ENCODE results near the gene KCNQ1.

DNA sequence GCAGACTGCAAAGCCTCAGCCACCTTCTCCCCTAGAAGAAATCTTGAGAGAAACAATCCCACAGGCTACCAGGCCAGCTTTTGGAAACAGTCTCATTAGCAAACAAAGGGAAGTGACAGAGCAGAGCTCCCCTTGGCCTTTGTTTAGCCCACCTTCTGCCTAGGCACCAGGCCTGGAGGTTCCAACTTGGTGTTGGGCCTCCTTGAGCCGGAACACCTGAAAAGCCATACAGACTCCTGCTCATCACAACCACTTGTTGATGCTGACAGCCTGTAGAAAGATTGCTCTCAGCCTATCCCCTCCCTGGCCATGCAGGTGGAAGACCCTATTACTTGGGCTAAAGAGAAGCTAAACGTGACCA is 228.4 kb downstream of the KCNQ1 start:
- no peak for TF ChIP-seq PHF8 (IDR thresholded peaks at IDR 0.05; ENCODE audit: borderline replicate concordance, low read length)
- TF ChIP-seq ZFPM2 (CRISPR knock-in tag; IDR thresholded peaks at IDR 0.05): no peak
- TF ChIP-seq CHCHD3 (CRISPR knock-in tag; IDR thresholded peaks at IDR 0.05): no peak
- TF ChIP-seq NR1H2 (CRISPR knock-in tag; IDR thresholded peaks at IDR 0.05): no peak
- TF ChIP-seq POLR2A (conservative IDR thresholded peaks at IDR 0.05): no peak
- no peak for TF ChIP-seq SIN3A (IDR thresholded peaks at IDR 0.05; ENCODE audit: borderline replicate concordance in 2 of 2, control insufficient read depth in 1 of 2, low read depth in 2 of 2, low read length in 2 of 2)
- TF ChIP-seq ZFP91 (CRISPR knock-in tag; IDR thresholded peaks at IDR 0.05): no peak
- TF ChIP-seq U2AF2 (optimal IDR thresholded peaks at IDR 0.05; ENCODE audit: low read depth, low read length): no peak
- TF ChIP-seq SMC3 (conservative IDR thresholded peaks at IDR 0.05; ENCODE audit: insufficient read depth, low read depth, low read length): no peak
- no peak for TF ChIP-seq FOSL1 (tag; conservative IDR thresholded peaks at IDR 0.05)
- no peak for TF ChIP-seq ZKSCAN1 (IDR thresholded peaks at IDR 0.05; ENCODE audit: low read depth, low read length)
- TF ChIP-seq CTCF (IDR thresholded peaks at IDR 0.05 in 2 of 3, conservative IDR thresholded peaks at IDR 0.05 in 1 of 3; ENCODE audit: insufficient read depth in 2 of 3, low read depth in 1 of 3, low read length in 3 of 3): no peak
- no peak for TF ChIP-seq ZNF239 (CRISPR knock-in tag; IDR thresholded peaks at IDR 0.05)
